Progenitor cell of endocrine pancreas (in vitro differentiated cells): ENCODE results near the gene ACSL4. TPM values are rescaled to one million over a fixed set of nuclear protein-coding genes. Genes with fewer than 3 reads are reported as not detected.

ENCODE experiments used
- DNase-seq: peaks from one replicate; pipeline ENCODE4 v3.0.0; 2021; ENCODE audit warnings: low spot score; ENCODE audit not compliant: unreplicated experiment
- H3K27ac Mint-ChIP-seq: 2 replicates; pipeline ENCODE4 v1.8.0; 2021; ENCODE audit warnings: mild to moderate bottlenecking, moderate library complexity, mixed read lengths
- H3K27me3 Mint-ChIP-seq: 2 replicates; pipeline ENCODE4 v1.8.0; 2021; ENCODE audit warnings: mixed read lengths
- H3K36me3 Mint-ChIP-seq: 2 replicates; pipeline ENCODE4 v1.8.0; 2022; ENCODE audit warnings: mixed read lengths; ENCODE audit not compliant: insufficient read depth
- H3K4me1 Mint-ChIP-seq: 2 replicates; pipeline ENCODE4 v1.8.0; 2021; ENCODE audit warnings: low read depth, mixed read lengths
- H3K4me3 Mint-ChIP-seq: 2 replicates; pipeline ENCODE4 v1.8.0; 2021; ENCODE audit warnings: low read depth, mild to moderate bottlenecking, moderate library complexity, mixed read lengths
- H3K9me3 Mint-ChIP-seq: 2 replicates; pipeline ENCODE4 v1.8.0; 2021; ENCODE audit warnings: low read depth, mixed read lengths
- long read RNA-seq: library from polyadenylated mRNA; unstranded; transcript quantifications from one replicate; pipeline ENCODE4 v2.0.0, GENCODE V29; 2020
- total RNA-seq: library from RNA; stranded (reverse); gene quantifications from 2 replicates; pipeline ENCODE4 v1.2.1, GENCODE V29; 2021
- TF ChIP-seq, protein P1 (sequence below): fragments of 200-600 bp; sonication (generic); IDR thresholded peaks from one replicate; pipeline ENCODE4 v1.5.0; 2021; ENCODE audit warnings: antibody characterized with exemption, mild to moderate bottlenecking; ENCODE audit not compliant: unreplicated experiment

Gene ACSL4
- 44.9 and 46.7 TPM in 2 replicates for total RNA-seq
- long read RNA-seq, full-length matches to known transcripts, result 8 of 135 reads
- long read RNA-seq, partial matches to known transcripts, result 93 of 135 reads
- long read RNA-seq, other reads (novel, unspliced or antisense), result 34 of 135 reads

DNA sequence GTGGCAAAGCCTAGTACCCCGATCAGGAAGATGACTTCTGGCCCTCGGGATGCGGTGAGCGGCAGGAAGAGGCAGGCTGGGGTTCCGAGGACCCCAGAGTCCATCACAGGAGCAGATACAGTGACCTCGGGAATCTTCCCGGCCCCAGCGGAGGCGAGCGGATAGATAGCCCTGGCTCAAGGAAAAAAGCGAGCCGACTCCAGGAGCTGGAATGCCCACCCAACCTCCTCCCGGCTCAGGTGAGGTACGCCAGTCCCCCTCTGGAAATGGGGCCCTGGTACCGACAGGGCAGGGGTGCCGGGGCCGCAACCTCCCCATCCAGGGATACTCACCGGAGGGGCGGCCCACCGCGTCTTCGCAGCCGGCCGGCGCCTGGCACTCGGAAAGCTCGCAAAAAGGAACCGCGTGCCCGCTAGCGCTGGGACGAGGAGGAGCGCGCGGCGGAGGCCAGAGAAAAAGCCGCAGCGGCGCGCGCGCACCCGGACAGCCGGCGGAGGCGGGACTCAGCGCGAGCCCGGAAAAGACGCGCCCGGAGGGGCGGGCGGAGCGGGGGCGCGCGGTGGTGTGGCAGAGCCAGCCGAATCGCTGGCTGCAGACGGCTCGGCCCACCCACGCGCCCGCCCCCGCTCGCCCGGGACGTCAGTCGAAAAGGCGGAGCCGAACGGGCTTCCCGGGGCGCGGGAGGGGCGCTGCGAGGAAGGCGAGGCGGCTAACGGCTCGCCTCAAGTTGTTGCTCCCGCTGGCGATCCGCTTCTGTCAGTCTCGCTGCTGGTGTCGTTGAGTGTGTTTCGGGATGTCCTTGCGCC is at the start of gene ACSL4:
ACSL4 (minus strand) TSS at position 451 of the 806 bp plus-strand sequence. CDS start 49,894 bp downstream, outside the sequence.
- H3K36me3 Mint-ChIP-seq, result peaks cover 7% of the 10 kb centered on the region
- TF ChIP-seq, protein P1, sequence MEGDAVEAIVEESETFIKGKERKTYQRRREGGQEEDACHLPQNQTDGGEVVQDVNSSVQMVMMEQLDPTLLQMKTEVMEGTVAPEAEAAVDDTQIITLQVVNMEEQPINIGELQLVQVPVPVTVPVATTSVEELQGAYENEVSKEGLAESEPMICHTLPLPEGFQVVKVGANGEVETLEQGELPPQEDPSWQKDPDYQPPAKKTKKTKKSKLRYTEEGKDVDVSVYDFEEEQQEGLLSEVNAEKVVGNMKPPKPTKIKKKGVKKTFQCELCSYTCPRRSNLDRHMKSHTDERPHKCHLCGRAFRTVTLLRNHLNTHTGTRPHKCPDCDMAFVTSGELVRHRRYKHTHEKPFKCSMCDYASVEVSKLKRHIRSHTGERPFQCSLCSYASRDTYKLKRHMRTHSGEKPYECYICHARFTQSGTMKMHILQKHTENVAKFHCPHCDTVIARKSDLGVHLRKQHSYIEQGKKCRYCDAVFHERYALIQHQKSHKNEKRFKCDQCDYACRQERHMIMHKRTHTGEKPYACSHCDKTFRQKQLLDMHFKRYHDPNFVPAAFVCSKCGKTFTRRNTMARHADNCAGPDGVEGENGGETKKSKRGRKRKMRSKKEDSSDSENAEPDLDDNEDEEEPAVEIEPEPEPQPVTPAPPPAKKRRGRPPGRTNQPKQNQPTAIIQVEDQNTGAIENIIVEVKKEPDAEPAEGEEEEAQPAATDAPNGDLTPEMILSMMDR, result no peak
- H3K9me3 Mint-ChIP-seq, result peaks cover 5% of the 10 kb centered on the region
- DNase-seq, result peak; percentile 77
- H3K4me3 Mint-ChIP-seq, result peak within 1 kb of the TSS; percentile 96
- H3K27me3 Mint-ChIP-seq, result peaks cover 18% of the 10 kb centered on the region
- peak within 1 kb of the TSS; percentile 94 for H3K27ac Mint-ChIP-seq
- peaks cover 4% of the 10 kb centered on the region for H3K4me1 Mint-ChIP-seq

DNA sequence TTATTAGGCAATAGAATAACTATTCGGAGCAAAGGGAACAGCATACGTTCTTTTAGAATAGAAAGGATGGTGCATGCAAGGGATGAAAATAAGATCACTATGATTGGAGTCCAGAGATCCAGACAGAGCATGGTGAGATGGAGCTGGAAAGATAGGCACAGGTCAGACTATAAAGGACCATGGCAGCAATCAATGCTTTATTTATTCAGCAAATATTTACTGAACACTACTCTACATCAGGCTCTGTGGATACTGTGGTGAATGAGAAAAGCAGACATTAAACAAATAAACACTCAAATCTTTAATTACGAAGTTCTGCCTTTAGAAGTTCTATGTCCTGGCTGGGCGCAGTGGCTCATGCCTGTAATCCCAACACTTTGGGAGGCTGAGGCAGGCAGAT is 44.7 kb upstream of the ACSL4 start:
- TF ChIP-seq, protein P1, result no peak
- Mint-ChIP-seq H3K4me1 (peaks cover 28% of the 10 kb centered on the region), H3K27ac (no peak overlapping the region), H3K36me3 (no peaks in the 10 kb centered on the region), H3K4me3 (no peak overlapping the region), H3K9me3 (peaks cover 8% of the 10 kb centered on the region), H3K27me3 (peaks cover 2% of the 10 kb centered on the region)
- no peak for DNase-seq

DNA sequence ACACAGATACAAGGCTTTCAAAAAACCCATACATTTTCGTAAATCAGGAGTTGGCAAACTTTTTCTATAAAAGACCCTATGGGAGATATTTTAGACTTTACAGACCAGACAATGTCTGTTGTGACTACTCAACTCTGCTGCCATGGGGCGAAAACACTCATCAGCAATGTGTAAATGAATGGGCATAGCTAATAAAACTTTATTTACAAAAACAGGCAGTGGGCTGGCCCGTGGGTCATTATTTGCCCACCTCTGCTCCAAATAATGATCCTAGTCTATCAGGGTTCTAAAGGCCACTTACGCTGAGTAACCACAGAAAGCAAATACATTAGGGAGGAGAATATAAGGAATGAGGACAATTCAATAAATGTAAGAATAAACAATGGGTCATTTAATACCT is 43.9 kb upstream of the ACSL4 start:
- TF ChIP-seq, protein P1, result no peak
- H3K27me3 Mint-ChIP-seq, result no peaks in the 10 kb centered on the region
- peaks cover 28% of the 10 kb centered on the region for H3K4me1 Mint-ChIP-seq
- no peak overlapping the region for H3K27ac Mint-ChIP-seq
- H3K9me3 Mint-ChIP-seq, result peaks cover 8% of the 10 kb centered on the region
- no peaks in the 10 kb centered on the region for H3K36me3 Mint-ChIP-seq
- no peak for DNase-seq
- H3K4me3 Mint-ChIP-seq, result no peak overlapping the region

DNA sequence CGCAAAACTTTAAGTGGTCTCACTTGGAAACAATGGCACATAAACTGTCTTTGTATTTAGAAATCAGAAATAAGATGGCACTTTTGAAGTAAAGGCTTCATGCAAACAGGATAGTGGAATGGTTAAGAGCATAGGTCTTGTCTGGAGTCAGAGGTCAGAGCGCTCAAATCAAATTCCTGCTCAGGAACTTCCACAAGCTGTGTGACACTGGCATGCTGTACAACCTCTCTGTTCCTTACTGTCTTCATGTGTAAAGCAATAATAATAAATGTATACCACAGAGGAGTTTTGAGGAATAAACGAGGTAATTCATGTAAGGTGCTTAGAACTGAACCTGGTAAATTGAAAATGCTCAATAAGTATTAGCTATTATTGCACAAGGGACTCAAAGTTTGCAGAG is 43.4 kb upstream of the ACSL4 start:
- no peak overlapping the region for H3K27ac Mint-ChIP-seq
- peaks cover 8% of the 10 kb centered on the region for H3K9me3 Mint-ChIP-seq
- H3K4me3 Mint-ChIP-seq, result no peak overlapping the region
- H3K4me1 Mint-ChIP-seq, result peaks cover 28% of the 10 kb centered on the region
- no peaks in the 10 kb centered on the region for H3K27me3 Mint-ChIP-seq
- DNase-seq, result no peak
- no peaks in the 10 kb centered on the region for H3K36me3 Mint-ChIP-seq
- TF ChIP-seq, protein P1, result no peak

DNA sequence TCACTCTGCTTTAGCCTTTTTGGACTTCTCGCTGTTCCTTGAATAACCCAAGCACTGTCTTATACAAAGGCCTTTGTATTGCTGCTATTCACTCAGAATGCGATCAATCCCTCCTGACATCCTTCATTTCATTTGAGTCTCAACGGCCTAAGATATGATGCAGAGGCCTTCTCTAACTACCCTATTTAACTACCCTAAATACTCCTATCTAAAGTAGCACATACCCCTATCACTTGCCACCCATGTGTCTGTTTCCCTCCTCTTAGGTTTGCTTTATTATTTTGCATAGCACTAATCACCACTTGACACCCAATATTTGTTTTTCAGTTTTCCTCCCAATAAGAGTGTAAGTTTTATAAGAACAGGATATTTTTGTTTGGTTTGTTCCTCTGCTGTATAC is 42.3 kb upstream of the ACSL4 start:
- Mint-ChIP-seq H3K9me3 (peaks cover 11% of the 10 kb centered on the region), H3K36me3 (no peaks in the 10 kb centered on the region), H3K27ac (peak overlapping the region; percentile 58), H3K4me1 (peaks cover 28% of the 10 kb centered on the region), H3K4me3 (no peak overlapping the region), H3K27me3 (no peaks in the 10 kb centered on the region)
- TF ChIP-seq, protein P1, result no peak
- DNase-seq, result no peak
